ENCODE measurements around the gene C11orf68. TPM values are rescaled to one million over a fixed set of nuclear protein-coding genes. Genes with fewer than 3 reads are reported as not detected.

C11orf68 gene
- total RNA-seq, result 12.1 and 18.9 TPM in 2 replicates

GRCh38 chr11:65918211-65919140 lies at the start of gene C11orf68:
TSS of gene C11orf68 (minus strand) at chr11:65919062. CDS start at chr11:65919031, 31 bp downstream.

GRCh38 chr11:65961267-65962140 lies 42.6 kb upstream of the C11orf68 start, which contains the start of gene SART1:
TSS of gene SART1 (plus strand) at chr11:65961734. CDS start at chr11:65961781, 47 bp downstream.

GRCh38 chr11:65945430-65945911 lies 26.6 kb upstream of the C11orf68 start, which contains the start of gene TSGA10IP:
TSS of gene TSGA10IP (plus strand) at chr11:65945480. CDS start at chr11:65945676, 196 bp downstream.

GRCh38 chr11:65919141-65919572 lies 295 bp upstream of the C11orf68 start, which contains the start of gene DRAP1:
TSS of gene DRAP1 (plus strand) at chr11:65919426. CDS start at chr11:65919502, 76 bp downstream.

GRCh38 chr11:65900125-65900898 lies 18.6 kb downstream of the C11orf68 start, which contains the start of gene FOSL1:
TSS of gene FOSL1 (minus strand) at chr11:65900388. CDS start at chr11:65900339, 49 bp downstream.

GRCh38 chr11:65890324-65891218 lies 28.3 kb downstream of the C11orf68 start, which contains the start of gene CCDC85B:
TSS of gene CCDC85B (plus strand) at chr11:65890673. CDS start at chr11:65890784, 111 bp downstream.

GRCh38 chr11:65888163-65888814 lies 30.6 kb downstream of the C11orf68 start, which contains the start of gene FIBP:
TSS of gene FIBP (minus strand) at chr11:65888471. CDS start at chr11:65888418, 53 bp downstream.

GRCh38 chr11:65879617-65880016 lies 39.2 kb downstream of the C11orf68 start, which contains the start of gene CTSW:
TSS of gene CTSW (plus strand) at chr11:65879837. CDS start at chr11:65879855, 18 bp downstream.

GRCh38 chr11:65872586-65873317 lies 46.1 kb downstream of the C11orf68 start, which contains the start of gene EFEMP2:
TSS of gene EFEMP2 (minus strand) at chr11:65872800. CDS start at chr11:65872354, 446 bp downstream.

Other genes with a start within 250 kb of the C11orf68 start
- 35.3 and 41.9 TPM in 2 replicates for gene KAT5, start 206.8 kb downstream of the C11orf68 start, total RNA-seq
- gene RNASEH2C, start 198.3 kb downstream of the C11orf68 start, total RNA-seq, result 34.2 and 37.3 TPM in 2 replicates
- gene AP5B1, start 138.1 kb downstream of the C11orf68 start, total RNA-seq, result 5.5 and 8.5 TPM in 2 replicates
- not detected in 2 replicates for gene OVOL1, start 132.0 kb downstream of the C11orf68 start, total RNA-seq
- under 0.01 and 0.50 TPM in 2 replicates for gene SNX32, start 85.1 kb downstream of the C11orf68 start, total RNA-seq
- gene CFL1, start 60.9 kb downstream of the C11orf68 start, total RNA-seq, result 1,281 and 2,304 TPM in 2 replicates
- 45.2 and 48.9 TPM in 2 replicates for gene MUS81, start 58.6 kb downstream of the C11orf68 start, total RNA-seq
- gene EFEMP2, start 46.3 kb downstream of the C11orf68 start, total RNA-seq, result 11.2 and 26.1 TPM in 2 replicates
- gene CTSW, start 39.2 kb downstream of the C11orf68 start, total RNA-seq, result under 0.01 TPM in 1 of 2 replicates, not detected in the other
- gene FIBP, start 30.6 kb downstream of the C11orf68 start, total RNA-seq, result 146 and 161 TPM in 2 replicates
- gene CCDC85B, start 28.4 kb downstream of the C11orf68 start, total RNA-seq, result 50.0 and 94.9 TPM in 2 replicates
- gene FOSL1, start 18.7 kb downstream of the C11orf68 start, total RNA-seq, result 4.4 and 5.0 TPM in 2 replicates
- 104 and 157 TPM in 2 replicates for gene DRAP1, start 364 bp upstream of the C11orf68 start, total RNA-seq
- not detected in 2 replicates for gene TSGA10IP, start 26.4 kb upstream of the C11orf68 start, total RNA-seq
- gene SART1, start 42.7 kb upstream of the C11orf68 start, total RNA-seq, result 41.6 and 48.0 TPM in 2 replicates
- 24.6 and 46.3 TPM in 2 replicates for gene EIF1AD, start 83.1 kb upstream of the C11orf68 start, total RNA-seq
- 11.6 and 16.4 TPM in 2 replicates for gene BANF1, start 83.4 kb upstream of the C11orf68 start, total RNA-seq
- 0.49 and 1.1 TPM in 2 replicates for gene CST6, start 92.9 kb upstream of the C11orf68 start, total RNA-seq
- gene CATSPER1, start 107.4 kb upstream of the C11orf68 start, total RNA-seq, result 0.16 TPM in 1 of 2 replicates, not detected in the other
- gene GAL3ST3, start 130.1 kb upstream of the C11orf68 start, total RNA-seq, result 0.76 TPM in 1 of 2 replicates, not detected in the other
- 74.0 and 88.3 TPM in 2 replicates for gene SF3B2, start 133.3 kb upstream of the C11orf68 start, total RNA-seq
- gene PACS1, start 151.2 kb upstream of the C11orf68 start, total RNA-seq, result 12.8 and 50.9 TPM in 2 replicates

All from bladder microvascular endothelial cell (primary cell).